ENCODE measurements around the gene SORBS1. TPM values are rescaled to one million over a fixed set of nuclear protein-coding genes. Genes with fewer than 3 reads are reported as not detected.

The SORBS1 gene
- total and polyA plus RNA-seq, 2 experiments from 2014 or later: 11.0 to 20.6 TPM

DNA sequence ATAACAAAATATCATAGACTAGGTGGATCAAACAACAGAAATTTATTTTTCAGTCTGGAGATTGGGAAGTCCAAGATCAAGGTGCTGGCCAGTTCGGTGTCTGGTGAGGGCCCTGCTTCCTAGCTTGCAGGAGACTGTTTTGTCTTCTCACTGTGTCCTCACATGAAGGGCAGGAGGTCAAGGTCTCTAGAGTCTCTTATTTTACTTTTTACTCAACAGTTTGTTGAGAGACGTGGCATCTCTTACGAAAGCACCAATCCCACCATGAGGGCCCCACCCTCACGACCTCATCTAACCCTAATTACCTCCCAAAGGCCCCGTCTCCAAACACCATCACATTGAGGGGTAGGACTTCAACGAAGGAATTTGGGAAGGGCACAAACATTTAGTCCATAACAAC lies 41.2 kb upstream of the SORBS1 start:
- no peak for DNase-seq (ENCODE audit: low read depth in 1 of 2, low spot score in 1 of 2)
- H3K27ac ChIP-seq: no peak overlapping the region
- no peaks in the 10 kb centered on the region for H3K27me3 ChIP-seq
- H3K4me3 ChIP-seq: no peak overlapping the region
- H3K9me3 ChIP-seq (ENCODE audit: low read depth): no peaks in the 10 kb centered on the region
- TF ChIP-seq, protein P1, sequence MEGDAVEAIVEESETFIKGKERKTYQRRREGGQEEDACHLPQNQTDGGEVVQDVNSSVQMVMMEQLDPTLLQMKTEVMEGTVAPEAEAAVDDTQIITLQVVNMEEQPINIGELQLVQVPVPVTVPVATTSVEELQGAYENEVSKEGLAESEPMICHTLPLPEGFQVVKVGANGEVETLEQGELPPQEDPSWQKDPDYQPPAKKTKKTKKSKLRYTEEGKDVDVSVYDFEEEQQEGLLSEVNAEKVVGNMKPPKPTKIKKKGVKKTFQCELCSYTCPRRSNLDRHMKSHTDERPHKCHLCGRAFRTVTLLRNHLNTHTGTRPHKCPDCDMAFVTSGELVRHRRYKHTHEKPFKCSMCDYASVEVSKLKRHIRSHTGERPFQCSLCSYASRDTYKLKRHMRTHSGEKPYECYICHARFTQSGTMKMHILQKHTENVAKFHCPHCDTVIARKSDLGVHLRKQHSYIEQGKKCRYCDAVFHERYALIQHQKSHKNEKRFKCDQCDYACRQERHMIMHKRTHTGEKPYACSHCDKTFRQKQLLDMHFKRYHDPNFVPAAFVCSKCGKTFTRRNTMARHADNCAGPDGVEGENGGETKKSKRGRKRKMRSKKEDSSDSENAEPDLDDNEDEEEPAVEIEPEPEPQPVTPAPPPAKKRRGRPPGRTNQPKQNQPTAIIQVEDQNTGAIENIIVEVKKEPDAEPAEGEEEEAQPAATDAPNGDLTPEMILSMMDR (IDR thresholded peaks at IDR 0.05; ENCODE audit: low read depth, low read length): no peak
- H3K4me1 ChIP-seq (ENCODE audit: low read depth): peaks cover 22% of the 10 kb centered on the region
- H3K36me3 ChIP-seq: peaks cover 6% of the 10 kb centered on the region

DNA sequence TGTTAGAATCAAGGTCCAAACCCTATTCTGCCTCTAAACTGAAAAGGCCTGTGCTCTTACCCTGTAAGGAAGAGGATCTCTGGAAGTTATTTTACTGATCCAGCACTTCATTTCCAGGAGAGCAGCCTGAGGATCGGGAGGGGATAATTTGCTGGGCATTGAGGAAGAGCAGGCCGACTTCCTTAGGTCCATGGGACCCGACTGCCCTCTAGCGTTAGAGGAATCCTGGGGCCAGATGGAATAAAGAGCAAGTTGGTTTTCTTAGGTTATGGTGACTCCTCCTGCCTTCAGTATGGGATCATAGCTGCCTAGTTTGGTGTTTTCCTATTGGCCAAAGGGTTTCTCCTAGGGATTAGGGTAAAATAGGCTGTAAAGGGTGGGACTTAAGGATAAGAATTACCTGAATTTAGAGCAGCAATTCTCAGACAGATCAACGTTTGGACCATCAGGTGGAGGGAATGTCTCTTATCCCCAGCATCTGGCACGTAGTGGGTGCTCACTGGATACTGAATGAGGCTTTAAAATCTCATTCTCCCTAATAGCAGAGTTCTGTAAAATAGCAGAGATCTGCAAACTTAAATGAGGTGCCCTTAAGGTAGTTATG lies 40.0 kb upstream of the SORBS1 start:
- Histone ChIP-seq H3K36me3 (no peaks in the 10 kb centered on the region), H3K27me3 (no peaks in the 10 kb centered on the region), H3K9me3 (ENCODE audit: low read depth) (no peaks in the 10 kb centered on the region), H3K27ac (no peak overlapping the region), H3K4me1 (ENCODE audit: low read depth) (peaks cover 22% of the 10 kb centered on the region), H3K4me3 (no peak overlapping the region)
- TF ChIP-seq, protein P1 (IDR thresholded peaks at IDR 0.05; ENCODE audit: low read depth, low read length): peak; percentile 99
- peak; percentile 92 to 93 for DNase-seq (ENCODE audit: low read depth in 1 of 2, low spot score in 1 of 2)

DNA sequence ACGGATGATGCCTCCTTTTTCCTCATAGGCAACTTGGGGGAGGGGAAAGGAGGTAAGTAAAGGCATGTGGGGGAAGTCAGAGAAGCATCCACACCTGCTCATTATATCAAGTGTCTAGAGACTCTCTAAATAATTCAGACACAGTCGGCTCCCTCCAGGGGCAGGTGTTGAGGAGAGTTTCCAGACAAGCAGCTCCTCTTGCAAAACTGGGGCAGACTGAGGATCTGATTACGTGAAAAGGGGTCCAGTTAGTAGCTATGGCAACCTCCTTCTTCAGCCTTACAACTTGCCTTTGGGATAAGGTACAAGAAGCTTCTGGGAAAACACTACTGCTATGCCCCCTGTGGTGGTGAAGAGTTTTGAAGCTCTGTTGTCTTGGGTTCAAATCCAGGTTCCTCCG lies 39.0 kb upstream of the SORBS1 start:
- Histone ChIP-seq H3K4me1 (ENCODE audit: low read depth) (peaks cover 16% of the 10 kb centered on the region), H3K4me3 (no peak overlapping the region), H3K9me3 (ENCODE audit: low read depth) (no peaks in the 10 kb centered on the region), H3K27ac (no peak overlapping the region), H3K36me3 (no peaks in the 10 kb centered on the region), H3K27me3 (no peaks in the 10 kb centered on the region)
- TF ChIP-seq, protein P1 (IDR thresholded peaks at IDR 0.05; ENCODE audit: low read depth, low read length): no peak
- no peak for DNase-seq (ENCODE audit: low read depth in 1 of 2, low spot score in 1 of 2)

DNA sequence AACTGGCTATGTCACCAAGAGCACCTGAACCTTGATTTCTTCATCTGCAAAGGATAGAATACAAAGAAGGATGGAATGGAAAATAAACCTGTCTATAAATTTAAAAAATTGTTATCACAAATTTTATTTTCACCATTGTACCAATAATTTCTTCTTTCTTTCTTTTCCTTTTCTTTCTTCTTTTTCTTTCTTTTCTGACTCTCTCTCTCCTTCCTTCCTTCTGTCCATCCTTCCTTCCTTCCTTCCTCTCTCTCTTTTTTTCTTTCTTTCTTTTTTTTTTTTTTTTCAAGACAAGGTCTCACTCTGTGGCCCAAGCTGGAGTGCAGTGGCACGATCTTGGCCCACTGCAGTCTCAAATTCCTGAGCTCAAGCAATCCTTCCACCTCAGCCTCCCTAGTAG lies 36.6 kb upstream of the SORBS1 start:
- H3K4me1 ChIP-seq (ENCODE audit: low read depth): peaks cover 5% of the 10 kb centered on the region
- H3K27me3 ChIP-seq: no peaks in the 10 kb centered on the region
- TF ChIP-seq, protein P1 (IDR thresholded peaks at IDR 0.05; ENCODE audit: low read depth, low read length): no peak
- H3K9me3 ChIP-seq (ENCODE audit: low read depth): no peaks in the 10 kb centered on the region
- H3K4me3 ChIP-seq: no peak overlapping the region
- no peaks in the 10 kb centered on the region for H3K36me3 ChIP-seq
- no peak overlapping the region for H3K27ac ChIP-seq
- no peak for DNase-seq (ENCODE audit: low read depth in 1 of 2, low spot score in 1 of 2)

DNA sequence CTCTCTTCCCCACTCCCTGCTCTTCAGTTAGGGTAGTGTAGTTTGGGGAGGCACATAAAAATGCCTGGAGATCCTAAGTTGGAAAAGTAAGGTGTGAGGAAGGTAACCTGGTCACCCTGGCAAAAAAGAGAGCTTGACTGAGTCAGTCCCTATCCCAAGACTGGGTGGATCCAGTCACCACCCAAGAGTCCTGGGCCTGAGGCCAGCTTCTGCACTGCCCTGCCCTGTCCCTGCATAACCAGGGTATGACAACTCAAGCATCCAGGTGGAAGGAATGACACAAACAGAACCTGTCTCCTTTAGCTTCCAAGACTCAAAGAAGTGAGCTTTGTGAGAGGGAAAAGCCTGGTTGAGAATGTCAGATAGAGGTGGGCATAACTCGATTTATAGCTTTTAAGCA lies 26.9 kb upstream of the SORBS1 start:
- Histone ChIP-seq H3K9me3 (ENCODE audit: low read depth) (no peaks in the 10 kb centered on the region), H3K4me3 (no peak overlapping the region), H3K36me3 (no peaks in the 10 kb centered on the region), H3K4me1 (ENCODE audit: low read depth) (no peaks in the 10 kb centered on the region), H3K27ac (no peak overlapping the region), H3K27me3 (no peaks in the 10 kb centered on the region)
- TF ChIP-seq, protein P1 (IDR thresholded peaks at IDR 0.05; ENCODE audit: low read depth, low read length): no peak
- DNase-seq (ENCODE audit: low read depth in 1 of 2, low spot score in 1 of 2): no peak
